AG09309 (cell line): ENCODE results near the gene BCL10.
"Not testable (repeated sequence)": the region's sequence is repeated elsewhere in the genome, so short reads cannot be mapped to it uniquely, and the experiment has no call there.

Experiments used
- DNase-seq: peaks from one replicate; pipeline ENCODE4 v3.0.0-alpha.2; 2010; ENCODE audit warnings: low read depth
- H3K4me3 ChIP-seq: 2 replicates; pipeline ENCODE4 v1.5.1; 2011; ENCODE audit warnings: mild to moderate bottlenecking, low read depth, low read length, moderate library complexity; ENCODE audit not compliant: control insufficient read depth
- CTCF ChIP-seq: IDR thresholded peaks from 2 replicates; pipeline ENCODE4 v1.5.1; 2011; ENCODE audit warnings: mild to moderate bottlenecking, low read depth, low read length, inconsistent platforms; ENCODE audit not compliant: insufficient read depth, control insufficient read depth; ENCODE audit errors: missing control alignments

The BCL10 gene

GRCh38 chr1:85259912-85260274 is 16.5 kb downstream of the BCL10 start:
- TF ChIP-seq CTCF, result no peak
- peak overlapping the region; percentile 80 for H3K4me3 ChIP-seq
- DNase-seq, result no peak

DNA sequence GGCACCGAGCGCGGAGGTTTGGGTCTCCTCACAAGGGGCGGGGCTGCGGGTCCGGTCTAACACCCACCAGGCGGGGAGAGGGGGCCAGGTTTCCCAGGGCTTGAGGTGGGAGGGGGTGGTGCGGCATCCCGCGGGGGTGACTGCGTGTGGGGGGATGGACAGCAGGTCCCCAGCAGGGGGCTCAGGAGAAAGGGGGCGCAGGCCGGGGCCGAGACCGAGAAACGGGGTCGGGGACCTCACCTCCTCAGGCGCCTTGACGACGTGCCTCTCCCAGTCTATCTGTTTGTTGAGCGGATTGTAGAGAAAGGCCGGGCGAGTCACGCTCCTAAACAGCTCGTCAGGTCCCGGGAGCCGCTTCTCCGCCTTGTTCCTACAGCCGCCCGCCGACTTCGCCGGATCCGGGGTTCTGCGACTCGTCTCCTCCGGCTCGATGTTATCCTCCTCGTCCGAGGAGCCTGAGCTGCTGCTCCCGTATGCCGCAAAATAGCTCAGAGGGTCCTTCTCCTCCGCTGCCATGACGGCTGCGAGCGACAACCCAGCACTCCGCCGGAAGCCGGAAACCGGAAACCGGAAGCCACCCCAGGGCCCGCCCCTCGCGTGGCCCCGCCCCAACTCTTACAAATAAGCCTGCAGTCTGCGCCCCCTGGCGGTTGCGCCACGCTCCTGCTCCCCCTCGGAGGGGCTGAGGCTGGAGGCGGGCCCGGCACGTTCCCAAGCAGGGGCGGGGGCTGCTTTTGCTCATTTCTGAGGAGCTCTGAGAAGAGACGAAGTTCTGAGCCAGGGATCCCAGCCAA is 17.1 kb downstream of the BCL10 start, which contains the start of gene C1orf52:
Gene C1orf52 (minus strand): TSS at position 545 of the 794 bp plus-strand sequence. CDS start 29 bp downstream, at position 516.
- peak within 1 kb of the TSS; percentile 80 for H3K4me3 ChIP-seq
- TF ChIP-seq CTCF, result peak; percentile 96

GRCh38 chr1:85258536-85259117 is 17.8 kb downstream of the BCL10 start:
- H3K4me3 ChIP-seq, result peak overlapping the region; percentile 80
- DNase-seq, result no peak
- TF ChIP-seq CTCF, result peak; percentile 12

More for the DNA sequence above, 17.1 kb downstream of the BCL10 start, which contains the start of gene C1orf52:
- no peak for DNase-seq

- DNase-seq, H3K4me3 ChIP-seq: not testable (repeated sequence)
Observed at GRCh38 chr1:85249042-85249441, 27.4 kb downstream of the BCL10 start.

DNA sequence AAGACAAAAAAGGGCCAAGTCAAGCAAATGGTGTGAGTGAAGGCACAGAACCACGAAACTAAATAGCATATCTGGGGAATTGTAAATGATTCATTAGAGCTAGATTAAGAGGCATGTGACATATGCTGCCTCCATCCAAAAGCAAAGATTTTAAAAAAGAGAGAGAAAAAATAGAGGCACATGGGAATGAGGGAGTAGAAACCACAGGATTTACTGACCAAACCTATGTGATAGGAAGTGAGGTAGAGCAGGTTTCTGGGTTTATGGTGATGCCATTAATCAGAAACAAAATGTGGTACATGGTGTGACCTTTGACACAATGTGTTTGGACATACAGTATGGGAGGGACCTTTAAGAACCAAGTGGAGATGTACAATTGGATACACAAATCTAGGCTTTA is 30.5 kb downstream of the BCL10 start:
- H3K4me3 ChIP-seq, result no peak overlapping the region
- no peak for TF ChIP-seq CTCF
- DNase-seq, result no peak

DNA sequence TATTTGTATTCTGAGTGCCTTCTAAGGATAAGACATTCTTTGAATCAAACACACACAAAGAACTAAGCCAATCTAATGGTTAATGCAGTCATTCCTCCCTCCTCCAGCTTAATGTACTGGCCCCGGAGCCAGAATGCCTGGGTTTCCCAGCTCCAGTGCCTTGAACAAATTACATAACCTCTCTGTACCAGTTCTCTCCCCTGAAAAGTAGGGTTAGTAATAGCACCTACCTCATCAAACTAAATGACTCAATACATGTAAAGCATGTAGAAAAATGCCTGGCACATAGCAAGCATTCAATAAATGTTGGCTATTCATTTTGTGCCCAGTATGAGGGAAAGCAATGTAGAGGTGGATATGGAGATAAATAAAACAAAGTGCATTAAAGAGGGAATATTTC is 31.0 kb downstream of the BCL10 start:
- no peak overlapping the region for H3K4me3 ChIP-seq
- DNase-seq, result no peak
- TF ChIP-seq CTCF, result no peak
